ENCODE results near the gene SMIM3. TPM values are rescaled to one million over a fixed set of nuclear protein-coding genes. Genes with fewer than 3 reads are reported as not detected.
"Not testable (repeated sequence)": the region's sequence is repeated elsewhere in the genome, so short reads cannot be mapped to it uniquely, and the experiment has no call there.

Gene SMIM3
- total and polyA plus RNA-seq, 2 experiments from 2014 or later, result 44.2 to 47.7 TPM

DNA sequence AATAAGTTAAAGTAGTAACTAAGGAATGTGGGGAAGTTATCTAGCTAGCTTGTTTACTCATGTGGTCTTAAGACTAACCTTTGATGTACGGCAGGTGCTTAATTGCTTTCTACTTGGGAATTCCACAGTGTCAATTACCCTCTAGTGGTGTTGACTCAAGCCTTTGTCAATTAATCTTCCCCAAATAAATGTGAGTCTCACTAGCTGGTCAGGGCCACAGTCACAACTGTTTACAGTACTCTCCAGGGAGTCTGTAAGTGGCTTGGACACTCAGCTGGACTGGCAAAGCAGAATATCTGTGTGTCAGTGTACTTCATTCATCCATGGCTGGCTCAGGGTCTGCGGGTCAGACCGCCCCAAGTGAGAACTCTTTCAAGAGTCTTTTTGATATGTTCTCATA is 30.8 kb downstream of the SMIM3 start:
- WGBS (ENCODE audit: low lambda C conversion rate, missing lambda C conversion rate), result 44% methylated on average over 3 of the region's 3 CpGs
- no peaks in the 10 kb centered on the region for H3K27me3 ChIP-seq
- H3K79me2 ChIP-seq, result no peaks in the 10 kb centered on the region
- H3K9me3 ChIP-seq (ENCODE audit: low read depth), result no peaks in the 10 kb centered on the region
- no peak overlapping the region for H2AFZ ChIP-seq
- H3K4me2 ChIP-seq, result no peak overlapping the region
- H3K9me2 ChIP-seq (replicated peaks; ENCODE audit: insufficient read depth), result no peaks in the 10 kb centered on the region
- peak overlapping the region; percentile 58 for H3K27ac ChIP-seq
- H3K36me3 ChIP-seq (replicated peaks; ENCODE audit: insufficient read depth, low read depth), result no peaks in the 10 kb centered on the region
- TF ChIP-seq EZH2phosphoT487 (IDR thresholded peaks at IDR 0.05; ENCODE audit: low read depth, severe bottlenecking, unreplicated experiment) (no peak), EZH2 (IDR thresholded peaks at IDR 0.05; ENCODE audit: borderline replicate concordance) (no peak)
- H4K20me1 ChIP-seq (ENCODE audit: insufficient read depth, poor library complexity, severe bottlenecking), result no peaks in the 10 kb centered on the region
- H3K4me1 ChIP-seq (ENCODE audit: insufficient read depth), result no peaks in the 10 kb centered on the region
- DNase-seq (ENCODE audit: low spot score), result peak; percentile 31
- no peak overlapping the region for H3K4me3 ChIP-seq

DNA sequence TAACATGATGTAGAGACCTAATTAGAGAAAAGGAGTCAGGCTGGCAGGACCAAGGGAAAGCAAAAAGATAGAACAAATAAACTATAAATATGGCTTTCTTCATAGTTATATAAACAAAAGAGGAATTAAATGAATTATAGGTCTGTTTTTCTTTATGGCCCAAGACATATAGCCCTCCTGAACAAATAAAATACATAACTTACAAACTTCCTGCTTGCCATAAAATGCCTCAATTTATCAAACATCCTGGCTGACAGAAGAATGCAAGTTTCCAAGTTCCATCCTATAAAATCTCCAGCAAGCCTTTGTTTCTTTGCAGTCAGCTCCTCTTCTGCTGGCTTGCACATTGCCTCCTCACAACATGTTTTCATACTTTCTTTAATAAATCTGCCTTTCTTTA is 36.5 kb downstream of the SMIM3 start:
- TF ChIP-seq, protein P1, sequence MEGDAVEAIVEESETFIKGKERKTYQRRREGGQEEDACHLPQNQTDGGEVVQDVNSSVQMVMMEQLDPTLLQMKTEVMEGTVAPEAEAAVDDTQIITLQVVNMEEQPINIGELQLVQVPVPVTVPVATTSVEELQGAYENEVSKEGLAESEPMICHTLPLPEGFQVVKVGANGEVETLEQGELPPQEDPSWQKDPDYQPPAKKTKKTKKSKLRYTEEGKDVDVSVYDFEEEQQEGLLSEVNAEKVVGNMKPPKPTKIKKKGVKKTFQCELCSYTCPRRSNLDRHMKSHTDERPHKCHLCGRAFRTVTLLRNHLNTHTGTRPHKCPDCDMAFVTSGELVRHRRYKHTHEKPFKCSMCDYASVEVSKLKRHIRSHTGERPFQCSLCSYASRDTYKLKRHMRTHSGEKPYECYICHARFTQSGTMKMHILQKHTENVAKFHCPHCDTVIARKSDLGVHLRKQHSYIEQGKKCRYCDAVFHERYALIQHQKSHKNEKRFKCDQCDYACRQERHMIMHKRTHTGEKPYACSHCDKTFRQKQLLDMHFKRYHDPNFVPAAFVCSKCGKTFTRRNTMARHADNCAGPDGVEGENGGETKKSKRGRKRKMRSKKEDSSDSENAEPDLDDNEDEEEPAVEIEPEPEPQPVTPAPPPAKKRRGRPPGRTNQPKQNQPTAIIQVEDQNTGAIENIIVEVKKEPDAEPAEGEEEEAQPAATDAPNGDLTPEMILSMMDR (IDR thresholded peaks at IDR 0.05; ENCODE audit: poor library complexity), result no peak
- TF ChIP-seq EZH2phosphoT487 (IDR thresholded peaks at IDR 0.05; ENCODE audit: low read depth, severe bottlenecking, unreplicated experiment) (no peak), EZH2 (IDR thresholded peaks at IDR 0.05; ENCODE audit: borderline replicate concordance) (no peak)
- H3K27ac ChIP-seq, result no peak overlapping the region
- H3K9me3 ChIP-seq (ENCODE audit: low read depth), result peaks cover 4% of the 10 kb centered on the region
- H3K4me1 ChIP-seq (ENCODE audit: insufficient read depth), result no peaks in the 10 kb centered on the region
- H3K9me2 ChIP-seq (replicated peaks; ENCODE audit: insufficient read depth), result no peaks in the 10 kb centered on the region
- no peak for DNase-seq (ENCODE audit: low spot score)
- no peak overlapping the region for H3K4me2 ChIP-seq
- no peaks in the 10 kb centered on the region for H4K20me1 ChIP-seq (ENCODE audit: insufficient read depth, poor library complexity, severe bottlenecking)
- H2AFZ ChIP-seq, result no peak overlapping the region
- no peaks in the 10 kb centered on the region for H3K79me2 ChIP-seq
- H3K4me3 ChIP-seq, result no peak overlapping the region
- no peaks in the 10 kb centered on the region for H3K27me3 ChIP-seq
- no peaks in the 10 kb centered on the region for H3K36me3 ChIP-seq (replicated peaks; ENCODE audit: insufficient read depth, low read depth)

DNA sequence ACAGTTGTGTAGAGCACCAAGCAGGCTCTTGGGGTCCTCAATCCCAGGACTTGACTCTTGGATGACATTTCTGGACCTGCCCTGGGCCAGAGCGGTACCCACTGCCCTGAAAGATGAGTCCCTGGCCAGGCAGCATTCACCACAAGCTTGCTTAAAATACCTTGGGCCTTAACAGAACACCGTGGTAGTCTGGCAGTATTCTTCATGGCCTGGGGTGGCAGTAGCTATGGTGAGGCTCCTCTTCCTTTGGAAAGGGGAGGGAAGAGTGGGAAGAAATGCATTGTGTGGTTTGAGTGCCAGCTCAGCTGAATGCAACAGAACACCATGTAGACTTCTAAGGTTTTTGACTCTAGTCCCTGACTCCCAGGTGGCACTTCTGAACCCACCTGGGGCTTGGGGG is 38.4 kb downstream of the SMIM3 start:
- Histone ChIP-seq H2AFZ (no peak overlapping the region), H3K4me3 (no peak overlapping the region), H3K27ac (no peak overlapping the region), H3K4me2 (no peak overlapping the region), H3K79me2 (no peaks in the 10 kb centered on the region), H3K4me1 (ENCODE audit: insufficient read depth) (no peaks in the 10 kb centered on the region), H3K9me2 (replicated peaks; ENCODE audit: insufficient read depth) (no peaks in the 10 kb centered on the region), H4K20me1 (ENCODE audit: insufficient read depth, poor library complexity, severe bottlenecking) (no peaks in the 10 kb centered on the region), H3K27me3 (no peaks in the 10 kb centered on the region), H3K36me3 (replicated peaks; ENCODE audit: insufficient read depth, low read depth) (no peaks in the 10 kb centered on the region), H3K9me3 (ENCODE audit: low read depth) (peaks cover 4% of the 10 kb centered on the region)
- 83% methylated on average over 2 of the region's 2 CpGs for WGBS (ENCODE audit: low lambda C conversion rate, missing lambda C conversion rate)
- TF ChIP-seq, protein P1 (IDR thresholded peaks at IDR 0.05; ENCODE audit: poor library complexity), result no peak
- TF ChIP-seq EZH2phosphoT487 (IDR thresholded peaks at IDR 0.05; ENCODE audit: low read depth, severe bottlenecking, unreplicated experiment), result no peak
- TF ChIP-seq EZH2 (IDR thresholded peaks at IDR 0.05; ENCODE audit: borderline replicate concordance), result no peak
- no peak for DNase-seq (ENCODE audit: low spot score)

DNA sequence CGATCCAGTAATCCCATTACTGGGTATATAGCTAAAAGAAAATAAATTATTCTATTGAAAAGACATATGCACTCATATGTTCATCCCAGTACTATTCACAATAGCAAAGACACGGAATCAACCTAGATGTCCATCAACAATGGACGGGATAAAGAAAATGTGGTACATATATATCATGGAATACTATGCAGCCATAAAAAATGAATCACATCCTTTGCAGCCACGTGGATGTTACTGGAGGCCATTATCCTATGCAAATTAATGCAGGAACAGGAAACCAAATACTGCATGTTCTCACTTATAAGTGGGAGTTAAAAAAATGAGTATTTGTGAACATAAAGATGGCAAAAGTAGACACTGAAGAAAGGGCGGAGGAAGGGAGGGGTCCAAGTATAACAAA is 51.2 kb downstream of the SMIM3 start:
- no peaks in the 10 kb centered on the region for H3K9me3 ChIP-seq (ENCODE audit: low read depth)
- no peaks in the 10 kb centered on the region for H3K27me3 ChIP-seq
- H4K20me1 ChIP-seq (ENCODE audit: insufficient read depth, poor library complexity, severe bottlenecking), result no peaks in the 10 kb centered on the region
- 83% methylated on average over 5 of the region's 5 CpGs for WGBS (ENCODE audit: low lambda C conversion rate, missing lambda C conversion rate)
- H3K79me2 ChIP-seq, result no peaks in the 10 kb centered on the region
- TF ChIP-seq EZH2phosphoT487 (IDR thresholded peaks at IDR 0.05; ENCODE audit: low read depth, severe bottlenecking, unreplicated experiment) (no peak), EZH2 (IDR thresholded peaks at IDR 0.05; ENCODE audit: borderline replicate concordance) (no peak)
- TF ChIP-seq, protein P1 (IDR thresholded peaks at IDR 0.05; ENCODE audit: poor library complexity), result no peak
- H3K4me2 ChIP-seq, result no peak overlapping the region
- no peaks in the 10 kb centered on the region for H3K36me3 ChIP-seq (replicated peaks; ENCODE audit: insufficient read depth, low read depth)
- H3K4me3 ChIP-seq, result no peak overlapping the region
- H3K27ac ChIP-seq, result no peak overlapping the region
- no peaks in the 10 kb centered on the region for H3K4me1 ChIP-seq (ENCODE audit: insufficient read depth)
- no peak overlapping the region for H2AFZ ChIP-seq
- no peak for DNase-seq (ENCODE audit: low spot score)
- no peaks in the 10 kb centered on the region for H3K9me2 ChIP-seq (replicated peaks; ENCODE audit: insufficient read depth)

DNA sequence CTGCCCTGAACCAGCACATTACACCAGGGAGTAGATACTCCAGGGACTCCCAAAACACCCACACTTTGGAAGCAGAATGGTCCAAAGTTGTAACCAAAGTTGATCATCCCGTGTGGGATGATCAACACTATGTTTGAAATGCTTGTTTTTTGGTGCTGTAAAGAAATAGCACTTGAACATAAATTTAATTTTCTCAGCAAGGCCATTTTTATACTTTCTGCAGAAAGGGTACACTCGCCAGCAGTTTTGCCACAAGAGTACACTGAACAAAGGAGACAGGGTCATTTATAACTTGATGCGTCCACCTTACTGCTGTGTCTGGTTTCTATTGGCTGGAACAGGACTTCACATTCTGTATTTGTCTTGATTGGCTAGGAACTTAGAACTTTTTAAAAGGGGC is 53.3 kb downstream of the SMIM3 start:
- H3K4me1 ChIP-seq (ENCODE audit: insufficient read depth); H3K27me3 ChIP-seq; H3K36me3 ChIP-seq (replicated peaks; ENCODE audit: insufficient read depth, low read depth); H4K20me1 ChIP-seq (ENCODE audit: insufficient read depth, poor library complexity, severe bottlenecking); DNase-seq (ENCODE audit: low spot score); H3K9me2 ChIP-seq (replicated peaks; ENCODE audit: insufficient read depth); H3K4me2 ChIP-seq; H3K9me3 ChIP-seq (ENCODE audit: low read depth); H3K79me2 ChIP-seq; H3K27ac ChIP-seq; H2AFZ ChIP-seq; H3K4me3 ChIP-seq: not testable (repeated sequence)
- WGBS (ENCODE audit: low lambda C conversion rate, missing lambda C conversion rate), result 88% methylated on average over 3 of the region's 3 CpGs

Data from hepatocyte (in vitro differentiated cells).